ENCODE results near the gene DIP2A. TPM values are rescaled to one million over a fixed set of nuclear protein-coding genes. Genes with fewer than 3 reads are reported as not detected.

The DIP2A gene
- polyA plus RNA-seq, 1 donor (not counting 4 experiments of a cell fraction or from before 2014, with no cell fraction given): 41.6 TPM

- no peaks in the 10 kb centered on the region for H3K4me1 ChIP-seq (ENCODE audit: control insufficient read depth, extremely low read depth, insufficient read depth, low read length)
- H3K4me2 ChIP-seq (ENCODE audit: control insufficient read depth, extremely low read depth, insufficient read depth, low read depth, low read length): no peak overlapping the region
- H3K27me3 ChIP-seq (ENCODE audit: control insufficient read depth, extremely low read depth, insufficient read depth, low read length): no peaks in the 10 kb centered on the region
- no peak overlapping the region for H2AFZ ChIP-seq (ENCODE audit: control insufficient read depth, low read length)
- dilution Hi-C loops (cut with MboI; ENCODE audit: extremely low pct_ligation_motif_present, low sequenced_read_pairs): no loop called here
- no peaks in the 10 kb centered on the region for H3K79me2 ChIP-seq (ENCODE audit: control insufficient read depth, insufficient read depth, low read length)
- no peak overlapping the region for H3K9ac ChIP-seq (ENCODE audit: control insufficient read depth, extremely low read depth, insufficient read depth, low read length)
- no peak for DNase-seq (ENCODE audit: low read depth, low spot score)
- no peak for TF ChIP-seq EZH2 (IDR thresholded peaks at IDR 0.05; ENCODE audit: low read length)
- no peak for TF ChIP-seq CTCF (optimal IDR thresholded peaks at IDR 0.05 in 1 of 3, IDR thresholded peaks at IDR 0.05 in 1 of 3, conservative IDR thresholded peaks at IDR 0.05 in 1 of 3; ENCODE audit: extremely low read depth in 1 of 3, insufficient read depth in 2 of 3, low read length in 3 of 3)
- FAIRE-seq: no peak
- no peaks in the 10 kb centered on the region for H3K36me3 ChIP-seq (ENCODE audit: control insufficient read depth in 2 of 2, extremely low read depth in 1 of 2, insufficient read depth in 2 of 2, low read length in 2 of 2)
- no peaks in the 10 kb centered on the region for H3K9me1 ChIP-seq (ENCODE audit: control insufficient read depth, extremely low read depth, insufficient read depth, low read length)
- no peak overlapping the region for H3K4me3 ChIP-seq (ENCODE audit: control insufficient read depth in 2 of 3, extremely low read depth in 1 of 3, insufficient read depth in 2 of 3, low read depth in 1 of 3, low read length in 3 of 3)
- no peaks in the 10 kb centered on the region for H3K9me3 ChIP-seq (ENCODE audit: control insufficient read depth, low read depth, low read length)
- no peak overlapping the region for H3K27ac ChIP-seq (ENCODE audit: control insufficient read depth, insufficient read depth, low read length)
- no peaks in the 10 kb centered on the region for H4K20me1 ChIP-seq (ENCODE audit: control insufficient read depth, extremely low read depth, insufficient read depth, low read length)
These were observed 157.4 kb downstream of the DIP2A start for GRCh38 chr21:46616050-46616449.

- DNase-seq (ENCODE audit: low read depth, low spot score) (no peak), FAIRE-seq (no peak)
- Histone ChIP-seq H3K36me3 (ENCODE audit: control insufficient read depth in 2 of 2, extremely low read depth in 1 of 2, insufficient read depth in 2 of 2, low read length in 2 of 2) (no peaks in the 10 kb centered on the region), H3K9me3 (ENCODE audit: control insufficient read depth, low read depth, low read length) (no peaks in the 10 kb centered on the region), H3K27ac (ENCODE audit: control insufficient read depth, insufficient read depth, low read length) (no peak overlapping the region), H3K4me3 (ENCODE audit: control insufficient read depth in 2 of 3, extremely low read depth in 1 of 3, insufficient read depth in 2 of 3, low read depth in 1 of 3, low read length in 3 of 3) (no peak overlapping the region), H3K9me1 (ENCODE audit: control insufficient read depth, extremely low read depth, insufficient read depth, low read length) (no peaks in the 10 kb centered on the region), H3K4me1 (ENCODE audit: control insufficient read depth, extremely low read depth, insufficient read depth, low read length) (no peaks in the 10 kb centered on the region), H3K79me2 (ENCODE audit: control insufficient read depth, insufficient read depth, low read length) (no peaks in the 10 kb centered on the region), H3K27me3 (ENCODE audit: control insufficient read depth, extremely low read depth, insufficient read depth, low read length) (no peaks in the 10 kb centered on the region), H2AFZ (ENCODE audit: control insufficient read depth, low read length) (no peak overlapping the region), H4K20me1 (ENCODE audit: control insufficient read depth, extremely low read depth, insufficient read depth, low read length) (no peaks in the 10 kb centered on the region), H3K4me2 (ENCODE audit: control insufficient read depth, extremely low read depth, insufficient read depth, low read depth, low read length) (no peak overlapping the region), H3K9ac (ENCODE audit: control insufficient read depth, extremely low read depth, insufficient read depth, low read length) (no peak overlapping the region)
- TF ChIP-seq EZH2 (IDR thresholded peaks at IDR 0.05; ENCODE audit: low read length): no peak
- TF ChIP-seq CTCF (optimal IDR thresholded peaks at IDR 0.05 in 1 of 3, IDR thresholded peaks at IDR 0.05 in 1 of 3, conservative IDR thresholded peaks at IDR 0.05 in 1 of 3; ENCODE audit: extremely low read depth in 1 of 3, insufficient read depth in 2 of 3, low read length in 3 of 3): no peak
- dilution Hi-C loops (cut with MboI; ENCODE audit: extremely low pct_ligation_motif_present, low sequenced_read_pairs): no loop called here
These were observed 158.0 kb downstream of the DIP2A start for GRCh38 chr21:46616656-46617055.

All from keratinocyte (primary cell).